Gastrocnemius medialis (tissue), 4 donors: ENCODE results near the gene ANGPTL8. TPM values are rescaled to one million over a fixed set of nuclear protein-coding genes. Genes with fewer than 3 reads are reported as not detected.

ENCODE experiments used
- ATAC-seq, 2 donors: fragments of 150-250 bp; one replicate each; pipeline ENCODE4 v1.9.1; 2016
- DNase-seq, 2 donors: peaks; one replicate each; pipeline ENCODE4 v3.0.0-alpha.2; 2019
- H3K27ac ChIP-seq, 4 donors: fragments of 200-600 bp; sonication (generic); 1 replicate in 1 of 4; 2 replicates in 3 of 4; pipeline ENCODE4 v1.5.1; 2016 to 2018; ENCODE audit warnings: mild to moderate bottlenecking in 2 of 4, moderate library complexity in 1 of 4
- H3K27me3 ChIP-seq, 3 donors: fragments of 200-600 bp; sonication (generic) in 2 of 3; 1 replicate in 1 of 3; 2 replicates in 2 of 3; pipeline versions ENCODE4 v1.5.1 to v1.6.0; 2016 to 2019; ENCODE audit warnings: mild to moderate bottlenecking in 1 of 3, moderate library complexity in 1 of 3
- H3K36me3 ChIP-seq, 2 donors: fragments of 200-600 bp; sonication (generic) in 1 of 2; one replicate each; pipeline ENCODE4 v1.5.1; 2017 to 2018
- H3K4me1 ChIP-seq, 2 donors: fragments of 200-600 bp; sonication (generic) in 1 of 2; one replicate each; pipeline ENCODE4 v1.5.1; 2016 to 2017; ENCODE audit warnings: mild to moderate bottlenecking in 2 of 2
- H3K4me3 ChIP-seq, 4 donors: fragments of 200-600 bp; sonication (generic) in 3 of 4; 1 replicate in 1 of 4; 2 replicates in 3 of 4; pipeline ENCODE4 v1.5.1; 2016 to 2019; ENCODE audit warnings: mild to moderate bottlenecking in 2 of 4
- H3K9me3 ChIP-seq, 3 donors: fragments of 200-600 bp; sonication (generic) in 2 of 3; 1 replicate in 1 of 3; 2 replicates in 2 of 3; pipeline ENCODE4 v1.5.1; 2016 to 2019
- CTCF ChIP-seq, 5 experiments: fragments of 450-650 bp in 3 of 5; fragments of 200-600 bp in 2 of 5; sonication (generic) in 2 of 5; IDR thresholded peaks in 4 of 5; conservative IDR thresholded peaks in 1 of 5; 1 replicate in 4 of 5; 2 replicates in 1 of 5; pipeline ENCODE4 v1.5.1; 2016 to 2019; ENCODE audit warnings: antibody characterized with exemption in 5 of 5, mild to moderate bottlenecking in 3 of 5, moderate library complexity in 3 of 5
- POLR2A ChIP-seq, 2 donors: fragments of 450-650 bp; IDR thresholded peaks; one replicate each; pipeline ENCODE4 v1.6.1; 2017; ENCODE audit warnings: antibody characterized with exemption in 2 of 2, mild to moderate bottlenecking in 2 of 2, moderate library complexity in 2 of 2
- in situ Hi-C, 4 donors: fragments of 200-750 bp; cut with MboI; loops; one replicate each; pipeline versions ENCODE4 v1.15.0 to v1.8.0; 2017; ENCODE audit warnings: low sequenced_read_pairs in 4 of 4
- intact Hi-C: fragments of 100-400 bp; cut with DNase I; formaldehyde crosslinking; loops from one replicate; pipeline ENCODE4 v1.15.1; 2023; ENCODE audit warnings: low total_unique reads
- total RNA-seq, 4 donors: library from RNA; depleted of rRNA; stranded (reverse); fragments of >200 nt; gene quantifications; one replicate each; pipeline versions ENCODE4 v1.1.0 to v1.2.3, GENCODE V29; 2016

ANGPTL8 gene
- total RNA-seq, 4 donors from 2014 or later, result 0.47 TPM; not detected in 3

- no peak for TF ChIP-seq CTCF (IDR thresholded peaks at IDR 0.05 in 4 of 5, conservative IDR thresholded peaks at IDR 0.05 in 1 of 5)
- no peak for TF ChIP-seq POLR2A (IDR thresholded peaks at IDR 0.05)
- H3K27me3 ChIP-seq, result no peaks in the 10 kb centered on the region
- intact Hi-C loops (no loop called here), in situ Hi-C loops (no loop called here)
- DNase-seq (no peak), ATAC-seq (no peak)
- peak overlapping the region; percentile 66 to 78 (median 76) for H3K27ac ChIP-seq
- H3K4me1 ChIP-seq, result peaks cover 3 to 4% of the 10 kb centered on the region in 2 donors
- H3K9me3 ChIP-seq, result no peaks in the 10 kb centered on the region
- peaks cover 0 to 8% of the 10 kb centered on the region in 2 donors for H3K36me3 ChIP-seq
- no peak overlapping the region for H3K4me3 ChIP-seq
These were observed 15.2 kb downstream of the ANGPTL8 start for GRCh38 chr19:11254666-11255065.

- Histone ChIP-seq H3K27ac (peak overlapping the region; percentile 5 to 77 (median 38)), H3K9me3 (no peaks in the 10 kb centered on the region), H3K36me3 (no peaks in the 10 kb centered on the region), H3K4me1 (peaks cover 3 to 4% of the 10 kb centered on the region in 2 donors), H3K27me3 (no peaks in the 10 kb centered on the region), H3K4me3 (no peak overlapping the region)
- in situ Hi-C loops, result no loop called here
- ATAC-seq (peak in 1 of 2 donors; percentile 11), DNase-seq (no peak)
- TF ChIP-seq CTCF (IDR thresholded peaks at IDR 0.05 in 4 of 5, conservative IDR thresholded peaks at IDR 0.05 in 1 of 5) (no peak), POLR2A (IDR thresholded peaks at IDR 0.05) (no peak)
- intact Hi-C loops, result no loop called here
These were observed 16.8 kb downstream of the ANGPTL8 start for GRCh38 chr19:11256189-11256588.

- Histone ChIP-seq H3K9me3 (no peaks in the 10 kb centered on the region), H3K4me1 (peaks cover 0 to 3% of the 10 kb centered on the region in 2 donors), H3K27ac (peak overlapping the region in 2 of 4 donors; percentile 31 to 35), H3K4me3 (no peak overlapping the region), H3K36me3 (no peaks in the 10 kb centered on the region), H3K27me3 (peaks cover 3 to 12% (median 11%) of the 10 kb centered on the region in 3 donors)
- intact Hi-C loops (no loop called here), in situ Hi-C loops (no loop called here)
- ATAC-seq (no peak), DNase-seq (no peak)
- TF ChIP-seq POLR2A (IDR thresholded peaks at IDR 0.05) (no peak), CTCF (IDR thresholded peaks at IDR 0.05 in 4 of 5, conservative IDR thresholded peaks at IDR 0.05 in 1 of 5) (no peak)
These were observed 18.5 kb downstream of the ANGPTL8 start for GRCh38 chr19:11257846-11258380.

- no peak for ATAC-seq
- Histone ChIP-seq H3K4me3 (peak overlapping the region in 3 of 4 donors; percentile 67 to 79 (median 74)), H3K4me1 (no peaks in the 10 kb centered on the region), H3K9me3 (no peaks in the 10 kb centered on the region), H3K36me3 (no peaks in the 10 kb centered on the region), H3K27ac (peak overlapping the region; percentile 78 to 88 (median 82)), H3K27me3 (peaks cover 11 to 20% (median 20%) of the 10 kb centered on the region in 3 donors)
- intact Hi-C loops (no loop called here), in situ Hi-C loops (no loop called here)
- DNase-seq, result no peak
- TF ChIP-seq CTCF (IDR thresholded peaks at IDR 0.05 in 4 of 5, conservative IDR thresholded peaks at IDR 0.05 in 1 of 5) (no peak), POLR2A (IDR thresholded peaks at IDR 0.05) (no peak)
These were observed 21.6 kb downstream of the ANGPTL8 start for GRCh38 chr19:11260996-11261395.
